HG03571 (cell line): ENCODE measurements around the gene TEX30.
A peak's percentile ranks its signal among the peaks of the same experiment; 100 is the strongest.
"Not testable (repeated sequence)": the region's sequence is repeated elsewhere in the genome, so short reads cannot be mapped to it uniquely, and the experiment has no call there.

ENCODE experiments used
- ATAC-seq: cut with Tn5 transposase; IDR thresholded peaks from one replicate; pipeline ENCODE4 v1.9.1; 2021; ENCODE audit not compliant: unreplicated experiment

TEX30 gene

DNA sequence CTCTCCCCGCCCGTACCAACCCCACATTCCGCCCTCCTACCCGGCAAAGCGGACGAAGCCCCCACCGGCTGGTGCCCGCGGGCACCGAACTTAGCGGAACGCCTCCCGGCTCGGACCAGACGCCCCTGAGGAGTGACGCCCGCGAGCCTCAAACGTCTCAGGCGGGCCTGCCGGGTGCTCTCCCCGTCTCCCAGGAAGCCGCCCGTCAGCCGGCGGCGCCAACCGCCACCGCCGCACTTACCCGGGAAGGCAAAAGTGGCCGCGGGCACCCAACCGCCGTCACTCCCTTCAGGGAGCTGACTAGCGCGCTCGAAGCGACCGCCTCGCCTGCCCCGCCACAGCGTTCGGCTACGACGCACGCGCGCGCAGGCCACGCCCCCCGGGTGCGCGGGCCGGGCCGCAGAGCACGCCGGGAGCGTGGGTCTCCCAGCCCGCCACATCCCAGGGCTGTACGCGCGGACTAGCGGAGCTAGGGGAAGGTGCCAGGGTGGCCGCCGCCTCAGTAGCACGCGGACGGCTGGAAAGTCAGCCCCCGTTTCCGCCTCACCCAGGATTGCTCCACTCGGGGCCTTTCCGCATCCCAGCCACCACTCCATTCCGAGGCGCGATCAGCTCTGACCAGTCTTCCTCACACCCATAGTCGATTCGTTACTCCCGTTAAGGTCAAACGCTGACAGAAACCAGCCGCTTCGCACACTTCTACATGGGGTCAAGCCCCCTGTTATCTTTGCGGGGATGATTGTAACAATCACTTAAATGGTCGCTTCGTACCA lies at the start of gene TEX30:
Gene TEX30, minus strand, starts transcription at position 346 of the 773 bp plus-strand sequence. CDS start 3,760 bp downstream, outside the sequence.
- ATAC-seq, result peak; percentile 91

DNA sequence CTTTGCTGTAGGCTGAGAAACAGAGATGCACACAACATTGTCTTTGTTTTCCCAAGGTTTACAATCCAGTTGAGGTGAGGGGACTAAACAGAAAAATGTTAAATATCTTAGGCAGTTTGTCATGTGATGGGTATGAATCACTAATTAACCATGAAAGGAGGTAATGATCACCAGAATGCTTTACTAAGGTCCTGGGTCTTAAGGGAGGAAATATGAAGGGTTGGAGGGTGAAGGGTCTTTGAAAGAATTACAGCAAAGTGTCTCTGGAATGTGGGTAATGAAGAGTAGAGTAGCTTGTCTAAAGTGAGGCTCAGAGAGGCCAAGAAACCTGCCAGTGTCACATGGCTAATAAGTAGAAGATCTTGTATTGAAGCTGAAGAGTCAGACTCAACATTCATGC lies 44.3 kb upstream of the TEX30 start:
- ATAC-seq, result no peak

DNA sequence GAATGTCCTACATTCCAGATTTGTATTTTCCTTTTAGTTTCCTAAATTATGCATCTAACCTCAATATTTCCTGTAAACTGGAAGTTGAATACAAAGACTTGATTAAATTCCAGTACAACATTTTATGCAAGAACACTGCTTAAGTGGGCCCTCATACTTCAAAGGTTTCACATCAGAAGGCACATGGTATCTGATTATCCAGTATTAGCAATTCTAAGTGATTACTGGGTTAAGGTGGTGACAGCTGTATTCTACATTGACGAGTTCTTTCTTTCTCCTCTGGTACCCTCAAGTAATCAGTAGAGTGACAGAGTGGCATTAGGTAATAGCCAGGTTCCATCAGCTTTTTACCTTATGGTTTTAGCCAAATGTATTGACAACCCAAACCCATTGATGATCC lies 43.7 kb upstream of the TEX30 start:
- no peak for ATAC-seq

DNA sequence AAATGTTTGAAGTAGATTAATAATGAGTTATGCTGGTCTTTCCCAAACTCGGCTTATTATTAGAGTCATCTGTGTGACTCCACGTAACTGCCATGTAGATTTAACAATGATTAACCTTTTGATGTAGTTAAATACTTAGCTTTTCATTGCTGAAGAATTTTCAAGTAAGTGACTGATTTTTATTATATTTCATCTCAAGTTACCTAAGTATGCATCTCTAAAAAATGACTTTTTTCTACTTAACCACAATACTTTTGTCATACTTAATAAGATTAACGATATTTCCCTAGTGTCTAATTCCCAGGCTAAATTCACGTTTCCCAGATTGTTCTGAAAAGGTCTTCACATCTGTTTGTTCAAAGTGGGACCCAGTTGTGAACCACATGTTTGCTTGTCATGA lies 43.1 kb upstream of the TEX30 start:
- ATAC-seq, result no peak

DNA sequence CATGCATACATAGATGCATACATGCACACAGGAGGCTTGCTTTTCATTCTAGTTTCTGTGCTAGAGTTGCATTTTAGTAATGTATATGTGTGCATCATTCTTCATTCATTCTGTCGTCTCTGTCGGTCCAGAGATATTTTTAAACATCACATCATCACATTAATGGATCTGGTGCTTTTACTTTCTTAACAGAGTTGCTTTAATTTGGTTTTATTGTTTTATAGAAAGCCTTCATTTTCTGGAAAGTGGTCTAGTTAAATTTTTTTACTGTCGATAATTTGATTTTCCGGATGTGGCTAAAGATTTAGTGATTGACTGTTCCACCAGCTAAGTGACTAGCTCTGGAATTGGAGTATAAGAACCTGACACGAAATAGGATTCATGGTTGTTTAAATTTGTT lies 42.2 kb upstream of the TEX30 start:
- ATAC-seq, result no peak

DNA sequence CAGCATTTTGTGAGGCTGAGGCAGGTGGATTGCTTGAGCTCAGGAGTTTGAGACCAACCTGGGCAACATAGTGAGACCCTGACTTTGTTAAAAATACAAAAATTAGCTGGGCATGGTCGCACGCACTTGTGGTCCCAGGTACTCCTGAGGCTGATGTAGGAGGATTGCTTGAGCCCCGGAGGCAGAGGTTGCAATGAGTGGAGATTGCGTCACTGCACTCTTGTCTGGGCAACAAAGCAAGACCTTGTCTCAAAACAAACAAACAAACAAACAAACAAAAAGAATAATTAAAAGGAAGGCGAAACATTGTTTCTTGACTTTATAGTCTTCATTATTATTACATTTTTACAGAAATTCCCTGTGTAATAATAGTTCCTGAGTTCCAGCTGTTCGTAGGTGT lies 41.2 kb upstream of the TEX30 start:
- no peak for ATAC-seq

DNA sequence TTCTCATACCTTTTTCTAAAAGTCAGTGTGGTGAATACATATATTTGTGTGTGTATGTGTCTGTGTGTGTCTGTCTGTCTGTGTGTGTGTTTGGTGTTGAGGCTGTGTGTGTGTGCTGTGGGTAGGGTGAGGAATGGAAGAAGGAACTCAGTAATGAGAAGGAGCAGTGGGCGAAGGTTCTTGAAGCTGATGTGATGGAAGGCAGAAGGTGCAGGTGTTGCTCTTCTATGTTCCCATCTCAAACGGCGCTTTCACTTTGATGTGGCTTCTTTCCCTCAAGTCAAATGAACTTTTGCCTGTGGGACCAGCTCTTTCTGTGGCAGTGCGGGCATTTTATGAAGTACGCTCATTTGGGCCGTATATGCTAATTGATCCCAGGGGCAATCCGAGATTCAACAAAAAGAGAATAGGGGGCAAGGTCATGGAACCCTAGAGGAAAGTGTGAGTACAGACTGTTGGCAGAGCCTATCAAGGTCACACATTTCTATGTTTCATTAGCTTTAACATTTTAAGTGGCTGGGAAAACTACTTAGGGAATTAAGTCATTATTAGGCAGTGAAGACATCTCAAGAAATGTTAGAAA lies 40.5 kb upstream of the TEX30 start:
- no peak for ATAC-seq

DNA sequence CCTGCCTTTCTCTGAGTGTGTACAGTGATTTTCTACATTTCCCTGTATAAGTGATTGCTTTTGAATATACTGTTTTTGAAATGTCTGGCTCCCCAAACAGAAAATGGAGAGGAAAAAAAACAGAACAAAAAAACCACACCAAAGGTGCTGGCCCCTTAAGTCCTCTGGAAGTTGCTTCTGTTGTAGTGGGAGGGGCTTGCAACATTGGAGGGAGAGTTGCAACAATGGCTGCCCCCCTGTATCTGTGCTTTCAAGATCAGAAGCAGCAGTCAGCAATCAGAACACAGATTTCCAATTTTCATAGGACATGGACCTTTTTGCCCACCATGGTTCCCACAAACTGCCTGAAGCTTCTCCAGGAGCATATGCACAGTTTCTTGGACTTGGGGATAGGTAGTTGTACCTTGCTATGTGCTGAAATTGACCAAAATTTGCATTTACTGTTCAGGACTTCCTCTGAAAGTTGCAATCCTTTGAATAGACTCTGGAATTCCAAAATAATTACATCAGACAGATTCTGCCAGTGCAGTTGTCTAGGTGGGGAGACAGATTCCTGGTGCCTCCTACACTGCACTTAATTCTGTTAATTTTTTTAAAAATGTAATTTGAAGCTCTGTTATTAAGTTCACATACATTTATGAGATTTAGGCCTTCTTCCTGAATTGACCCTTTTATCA lies 39.2 kb upstream of the TEX30 start:
- ATAC-seq, result no peak

DNA sequence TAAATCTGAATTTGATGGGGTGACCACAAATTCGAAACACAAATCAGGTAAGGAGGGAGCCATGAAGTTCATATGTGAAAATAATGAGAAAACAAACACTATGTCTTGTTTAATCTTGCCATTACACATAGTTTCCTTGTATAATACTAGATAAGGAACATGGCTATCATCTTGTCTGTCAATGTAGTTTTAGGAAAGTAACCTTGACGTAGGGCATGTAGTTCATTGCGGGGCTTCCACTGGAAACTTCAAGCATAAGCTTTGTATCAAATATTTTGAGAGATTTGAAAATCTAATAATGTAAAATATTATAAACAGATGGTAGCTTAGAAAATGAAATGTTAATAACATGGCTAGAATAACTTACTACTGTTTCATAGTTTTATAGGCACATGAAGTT lies 34.1 kb upstream of the TEX30 start:
- no peak for ATAC-seq

DNA sequence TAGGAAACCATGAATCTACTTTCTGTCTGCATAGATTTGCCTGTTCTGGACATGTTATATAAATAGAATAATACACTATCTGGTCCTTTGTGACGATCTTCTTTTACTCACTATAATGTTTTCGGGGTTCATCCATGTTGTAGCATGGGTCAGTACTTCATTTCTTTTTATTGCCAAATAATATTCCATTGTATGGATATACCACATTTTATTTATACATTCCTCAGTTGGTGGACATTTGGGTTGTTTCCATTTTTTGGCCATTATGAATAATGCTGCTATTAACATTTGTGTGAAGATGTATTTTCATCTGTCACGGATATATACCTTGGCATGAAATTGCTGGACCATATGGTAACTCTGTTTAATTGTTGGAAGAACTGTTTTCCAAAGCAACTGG lies 32.1 kb upstream of the TEX30 start:
- no peak for ATAC-seq

DNA sequence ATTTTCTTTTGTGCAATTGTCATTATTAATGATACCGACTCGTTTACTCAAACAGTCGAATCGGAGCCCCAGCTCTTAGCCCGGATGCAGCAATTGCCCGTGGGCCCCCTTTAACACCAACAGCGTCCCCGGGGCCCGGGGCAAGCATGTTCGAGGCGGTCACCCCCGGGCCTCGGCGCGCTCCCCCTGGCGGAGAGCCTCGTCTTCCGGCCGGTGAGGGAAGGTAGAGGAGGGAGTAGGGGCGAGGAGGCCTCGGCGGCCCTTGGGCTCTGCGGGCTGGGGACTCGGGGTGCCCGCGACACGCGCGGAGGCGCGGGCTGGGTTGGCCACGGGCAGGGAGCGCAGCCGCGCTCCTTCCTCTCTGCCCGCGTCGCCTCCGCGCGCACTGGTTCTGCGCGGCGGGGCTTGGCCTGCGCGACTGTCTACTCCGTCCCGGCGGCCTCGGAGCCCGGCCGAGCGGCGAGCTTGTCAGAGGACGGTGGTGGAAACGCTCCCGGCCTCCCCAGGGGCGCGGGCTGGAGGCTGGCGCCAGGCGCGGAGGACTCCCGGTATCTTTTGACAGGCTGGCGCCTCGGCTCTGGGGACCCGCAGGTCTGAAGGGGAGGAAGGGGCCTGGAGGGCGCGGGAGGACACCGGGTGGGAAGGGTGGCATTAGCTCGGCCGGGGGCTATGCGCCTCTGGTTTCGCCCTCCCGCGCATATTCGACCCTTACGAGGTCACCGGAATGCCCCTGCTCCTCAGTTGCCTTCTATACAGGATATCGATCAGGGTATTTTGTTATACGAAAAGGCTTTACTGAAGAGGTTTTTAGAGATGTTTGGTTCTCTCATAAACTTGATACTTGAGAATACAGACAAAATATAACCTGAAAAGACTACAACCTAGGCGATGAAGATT lies 26.8 kb upstream of the TEX30 start:
- peak; percentile 75 for ATAC-seq

DNA sequence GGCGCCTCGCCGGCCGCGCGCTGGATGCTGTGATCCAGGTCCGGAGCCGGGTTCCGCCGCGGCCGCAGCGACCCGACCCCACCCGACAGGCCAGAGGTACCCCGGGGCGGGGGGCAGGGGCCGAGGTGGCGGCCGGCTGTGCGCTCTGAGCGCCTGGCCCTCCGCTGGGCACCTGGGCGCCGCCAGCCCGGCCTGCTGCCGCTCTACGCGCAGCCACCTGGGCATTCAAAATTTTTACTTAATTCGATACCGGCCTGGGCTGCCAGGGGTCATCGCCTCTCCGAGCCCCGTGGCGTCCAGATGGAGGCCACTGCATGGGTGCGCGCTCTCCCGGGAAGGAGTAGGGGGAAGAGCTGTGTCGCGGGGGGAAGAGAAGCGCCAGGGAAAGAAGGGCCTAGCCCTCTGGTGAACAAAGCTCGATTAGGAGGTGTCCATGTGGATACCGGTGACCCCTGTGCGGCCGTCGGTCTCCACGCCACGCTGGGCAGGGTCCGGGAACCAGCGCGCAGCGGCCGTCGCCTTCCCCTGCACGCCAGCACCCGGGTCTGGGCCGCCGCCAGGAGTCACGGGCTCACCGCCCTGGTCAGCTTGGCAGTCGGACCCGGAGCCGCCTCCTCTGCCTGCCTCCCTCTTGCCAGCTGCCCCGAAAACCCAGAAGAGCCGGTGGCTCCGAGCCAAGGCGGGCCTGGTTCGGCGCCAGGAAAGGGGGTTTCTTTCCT lies 26.0 kb upstream of the TEX30 start:
- peak; percentile 3 for ATAC-seq

DNA sequence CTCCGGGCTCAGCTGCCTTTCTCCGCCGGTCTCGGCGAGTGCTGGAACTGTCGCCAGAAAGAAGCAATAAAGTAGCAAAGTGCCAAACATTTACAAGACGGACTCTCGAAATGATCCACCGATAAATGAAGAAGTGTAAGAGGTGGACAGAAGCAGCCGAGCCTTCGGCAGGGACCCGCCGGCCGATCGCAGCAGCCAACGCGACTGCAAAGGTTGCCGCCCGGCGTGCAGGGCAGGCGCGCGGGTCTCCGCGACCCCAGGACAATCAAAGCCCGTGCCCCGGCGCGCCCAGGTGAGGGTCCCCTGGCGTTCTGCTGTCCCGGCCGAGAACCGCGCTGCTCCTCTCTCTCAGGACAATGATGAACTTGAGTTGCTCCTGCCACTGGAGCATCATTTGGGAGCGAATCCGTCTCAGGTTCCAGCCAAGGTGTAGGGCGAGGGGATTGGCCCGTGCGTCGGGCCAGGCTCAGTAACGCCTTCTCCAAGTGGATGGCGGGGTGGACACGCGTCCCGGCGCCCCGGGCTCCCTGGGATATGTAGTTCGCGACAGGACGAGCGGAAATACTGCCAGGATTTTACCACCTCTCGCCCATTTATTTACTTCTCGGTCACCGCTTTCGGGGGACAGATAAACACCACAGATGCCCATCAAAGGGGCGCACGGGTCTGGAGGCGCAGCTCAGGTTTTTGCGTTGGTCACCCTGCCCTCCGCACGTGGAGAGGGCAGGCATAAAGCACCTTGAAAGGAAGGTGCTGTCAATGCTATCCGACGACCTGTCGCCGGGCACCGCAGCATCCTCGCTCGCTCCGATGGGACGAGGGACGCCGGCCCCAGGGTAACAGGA lies 25.2 kb upstream of the TEX30 start, which contains the start of the genes BIVM and POGLUT2:
Gene BIVM, plus strand, starts transcription at position 539 of the 845 bp plus-strand sequence. CDS start 8,149 bp downstream, outside the sequence.
Gene POGLUT2, minus strand, starts transcription at position 396 of the 845 bp plus-strand sequence. Its CDS starts 306 bp downstream, at position 90.
- ATAC-seq, result peak; percentile 86

DNA sequence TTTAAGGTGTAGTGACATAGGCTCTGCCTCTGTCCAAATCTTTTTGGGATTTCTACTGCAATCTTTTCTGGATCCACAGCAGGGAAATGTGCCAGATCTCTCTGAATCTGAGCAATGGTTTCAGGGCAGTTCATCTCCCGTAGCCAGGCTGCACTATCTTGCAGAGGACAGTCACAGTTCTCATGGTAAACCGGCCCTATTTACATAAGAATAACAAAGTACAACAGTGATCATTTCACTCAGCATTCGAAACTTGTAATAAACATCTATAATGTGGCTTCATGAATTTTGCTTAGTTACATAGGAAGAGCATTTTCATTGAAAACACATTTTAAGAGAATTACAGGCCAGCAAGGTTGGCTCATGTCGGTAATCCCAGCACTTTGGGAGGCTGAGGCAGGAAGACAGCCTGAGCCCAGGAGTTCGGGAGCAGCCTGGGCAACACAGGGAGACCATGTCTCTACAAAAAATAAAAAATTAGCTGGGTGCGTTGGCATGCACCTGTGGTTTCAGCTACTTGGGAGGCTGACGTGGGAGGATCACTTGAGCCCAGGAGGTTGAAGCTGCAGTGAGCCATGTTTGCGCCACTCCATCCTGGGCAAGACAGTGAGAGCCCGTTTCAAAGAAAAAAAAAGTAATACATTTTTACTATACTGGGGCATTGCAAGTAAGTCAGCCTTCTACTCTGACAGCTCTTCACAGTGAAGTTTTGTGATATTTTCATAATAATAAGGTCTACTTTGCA lies 20.2 kb upstream of the TEX30 start:
- no peak for ATAC-seq

DNA sequence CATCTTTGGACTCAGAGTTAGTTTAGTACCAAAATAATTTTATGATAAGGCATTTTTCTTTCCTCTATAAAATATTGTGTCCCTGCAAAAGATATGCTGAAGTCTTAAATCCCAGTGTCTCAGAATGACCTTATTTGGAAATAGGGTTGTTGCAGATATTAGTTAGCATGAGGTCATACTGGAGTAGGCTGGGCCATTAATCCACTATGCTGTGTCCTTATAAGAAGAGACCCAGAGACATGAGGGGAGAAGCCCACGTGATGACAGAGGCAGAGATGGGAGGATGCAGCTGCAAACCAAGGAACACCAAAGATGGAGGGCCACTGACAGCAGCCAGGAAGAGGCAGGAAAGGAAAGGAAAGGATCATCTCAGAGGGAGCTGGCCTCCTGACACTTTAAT lies 18.8 kb upstream of the TEX30 start:
- ATAC-seq, result no peak

DNA sequence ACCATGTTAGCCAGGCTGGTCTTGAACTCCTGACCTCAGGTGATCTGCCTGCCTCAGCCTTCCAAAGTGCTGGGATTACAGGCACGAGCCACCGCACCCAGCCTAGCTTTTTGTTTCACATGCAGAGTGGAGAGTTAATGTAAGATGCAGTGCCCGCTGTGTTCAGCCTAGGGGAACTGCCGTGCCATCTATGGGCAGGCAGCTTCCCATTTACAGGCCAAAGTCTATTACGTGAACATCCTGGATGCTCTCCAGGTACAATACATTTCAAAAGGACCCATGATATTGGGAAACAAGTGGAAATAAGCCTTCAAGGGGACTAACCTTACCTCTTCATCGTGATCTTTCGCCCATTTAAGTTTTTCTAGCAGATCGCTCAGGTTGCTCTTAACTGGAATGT lies 15.1 kb upstream of the TEX30 start:
- no peak for ATAC-seq

DNA sequence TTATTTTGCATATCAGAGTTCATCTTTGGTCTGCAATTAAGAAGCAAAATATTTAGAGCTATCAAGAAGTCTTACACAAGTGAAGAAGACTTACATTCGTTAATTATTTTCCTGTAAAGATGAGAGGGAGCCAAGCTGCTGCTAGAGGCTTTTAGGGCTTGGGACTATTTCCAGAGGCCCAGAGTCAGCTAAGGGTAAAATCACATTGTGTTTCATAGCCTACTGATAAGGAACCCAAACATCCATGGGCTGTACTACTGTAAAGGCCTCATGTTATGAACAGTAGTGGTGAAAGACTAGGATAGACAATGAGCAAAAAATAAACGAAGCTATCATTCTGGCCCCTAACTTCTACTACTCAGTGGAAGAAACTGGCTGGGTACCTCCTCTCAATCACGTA lies 10.9 kb upstream of the TEX30 start:
- ATAC-seq, result no peak

DNA sequence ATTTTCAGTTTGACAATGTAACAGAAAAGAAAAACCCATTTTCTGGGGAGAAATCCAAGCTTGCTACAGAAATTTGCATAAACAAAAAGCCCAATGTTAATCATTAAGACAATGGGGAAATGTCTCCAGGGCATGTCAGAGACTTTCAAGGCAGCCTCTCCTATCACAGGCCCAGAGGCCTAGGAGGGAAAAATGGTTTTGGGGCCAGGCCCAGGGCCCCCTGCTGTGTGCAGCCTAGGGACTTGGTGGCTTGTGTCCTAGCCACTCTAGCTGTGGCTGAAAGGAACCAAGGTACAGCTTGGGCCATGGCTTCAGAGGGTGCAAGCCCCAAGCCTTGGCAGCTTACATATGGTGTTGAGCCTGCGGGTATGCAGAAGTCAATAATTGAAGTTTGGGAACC lies 8.0 kb upstream of the TEX30 start:
- ATAC-seq, result no peak

DNA sequence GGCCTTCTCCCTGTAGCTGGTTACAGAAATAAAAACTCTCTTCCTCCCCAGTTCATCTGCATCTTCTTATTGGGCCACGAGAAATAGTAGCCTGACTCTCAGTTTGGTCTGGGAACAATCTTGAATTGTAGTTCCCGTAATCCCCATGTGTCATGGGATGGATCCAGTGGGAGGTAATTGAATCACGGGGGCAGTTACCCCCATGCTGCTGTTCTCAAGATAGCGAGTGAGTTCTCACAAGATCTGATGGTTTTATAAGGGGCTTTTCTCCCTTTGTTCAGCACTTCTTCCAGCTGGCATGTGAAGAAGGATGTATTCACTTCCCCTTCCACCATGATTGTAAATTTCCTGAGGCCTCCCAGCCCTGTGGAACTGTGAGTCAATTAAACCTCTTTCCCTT lies 7.1 kb upstream of the TEX30 start:
- ATAC-seq, result not testable (repeated sequence)
